HepG2 (cell line): ENCODE data around the gene ICAM5. TPM values are rescaled to one million over a fixed set of nuclear protein-coding genes. Genes with fewer than 3 reads are reported as not detected.
A peak's percentile ranks its signal among the peaks of the same experiment; 100 is the strongest.

Experiments used
- ARID4A ChIP-seq: sonication (generic); formaldehyde crosslinking; IDR thresholded peaks from 2 replicates; pipeline ENCODE4 v1.5.0; 2020; ENCODE audit warnings: mild to moderate bottlenecking, missing genetic modification reagents, borderline replicate concordance
- CENPT ChIP-seq: sonication (generic); formaldehyde crosslinking; IDR thresholded peaks from 2 replicates; pipeline ENCODE4 v1.8.0; 2022; ENCODE audit warnings: low read depth, mild to moderate bottlenecking, moderate library complexity, missing genetic modification reagents
- FOSL2 ChIP-seq: sonication (generic); formaldehyde crosslinking; IDR thresholded peaks from 2 replicates; pipeline ENCODE4 v1.4.0; 2020; ENCODE audit warnings: missing genetic modification reagents
- HDAC1 ChIP-seq: sonication (generic); formaldehyde crosslinking; IDR thresholded peaks from 2 replicates; pipeline ENCODE4 v1.5.1; 2020; ENCODE audit warnings: mild to moderate bottlenecking, missing genetic modification reagents
- HOXA9 ChIP-seq: sonication (generic); formaldehyde crosslinking; IDR thresholded peaks from 2 replicates; pipeline ENCODE4 v1.8.1; 2022; ENCODE audit warnings: missing genetic modification reagents, mild to moderate bottlenecking, moderate library complexity, borderline replicate concordance
- MAZ ChIP-seq, 2 experiments: sonication (generic) in 1 of 2; formaldehyde crosslinking in 1 of 2; IDR thresholded peaks; 2 replicates each; pipeline versions ENCODE4 v1.5.0 to v1.6.1; 2012 to 2020; ENCODE audit warnings: low read depth in 2 of 2, mild to moderate bottlenecking in 2 of 2, borderline replicate concordance in 1 of 2, improper control_type of control experiment in 1 of 2, low read length in 1 of 2, missing genetic modification reagents in 1 of 2, moderate library complexity in 1 of 2
- NBN ChIP-seq: fragments of 450-650 bp; conservative IDR thresholded peaks from 2 replicates; pipeline ENCODE4 v1.6.1; 2017
- NCOA2 ChIP-seq: sonication (generic); formaldehyde crosslinking; IDR thresholded peaks from 2 replicates; pipeline ENCODE4 v1.8.0; 2022; ENCODE audit warnings: inconsistent platforms
- SMAD1 ChIP-seq: sonication (generic); formaldehyde crosslinking; IDR thresholded peaks from 2 replicates; pipeline ENCODE4 v1.4.0; 2020; ENCODE audit warnings: missing genetic modification reagents, low read depth, mild to moderate bottlenecking, borderline replicate concordance
- SNAPC2 ChIP-seq: sonication (generic); formaldehyde crosslinking; IDR thresholded peaks from 2 replicates; pipeline ENCODE4 v1.8.1; 2022; ENCODE audit warnings: mild to moderate bottlenecking, missing genetic modification reagents
- SRSF4 ChIP-seq: fragments of 200-400 bp; formaldehyde crosslinking; IDR thresholded peaks from one replicate; pipeline ENCODE4 v1.6.1; 2018; ENCODE audit warnings: mild to moderate bottlenecking, low read depth, low read length, moderate library complexity; ENCODE audit not compliant: poor library complexity, severe bottlenecking
- STAT5B ChIP-seq: sonication (generic); formaldehyde crosslinking; IDR thresholded peaks from 2 replicates; pipeline ENCODE4 v1.4.0; 2020; ENCODE audit warnings: missing genetic modification reagents
- TCF7L2 ChIP-seq: IDR thresholded peaks from 2 replicates; pipeline ENCODE4 v1.6.1; 2011; ENCODE audit warnings: mild to moderate bottlenecking, low read depth, low read length, moderate library complexity
- ZC3H4 ChIP-seq: sonication (generic); formaldehyde crosslinking; IDR thresholded peaks from 2 replicates; pipeline ENCODE4 v1.4.0; 2020; ENCODE audit warnings: missing genetic modification reagents, borderline replicate concordance
- ZFP36L1 ChIP-seq: sonication (generic); formaldehyde crosslinking; IDR thresholded peaks from 2 replicates; pipeline ENCODE4 v1.8.0; 2022; ENCODE audit warnings: mild to moderate bottlenecking, missing genetic modification reagents, moderate library complexity
- ZFP41 ChIP-seq: sonication (generic); formaldehyde crosslinking; IDR thresholded peaks from 2 replicates; pipeline ENCODE4 v1.4.0; 2020; ENCODE audit warnings: mild to moderate bottlenecking, missing genetic modification reagents, borderline replicate concordance
- ZNF18 ChIP-seq: sonication (generic); formaldehyde crosslinking; IDR thresholded peaks from 2 replicates; pipeline ENCODE4 v1.8.0; 2022; ENCODE audit warnings: mild to moderate bottlenecking, missing genetic modification reagents; ENCODE audit not compliant: insufficient replicate concordance
- ZNF30 ChIP-seq: sonication (generic); formaldehyde crosslinking; IDR thresholded peaks from 2 replicates; pipeline ENCODE4 v1.5.0; 2020; ENCODE audit warnings: mild to moderate bottlenecking, missing genetic modification reagents
- ZNF468 ChIP-seq: sonication (generic); formaldehyde crosslinking; IDR thresholded peaks from 2 replicates; pipeline ENCODE4 v1.8.0; 2022; ENCODE audit warnings: mild to moderate bottlenecking, moderate library complexity, missing genetic modification reagents
- ZSCAN21 ChIP-seq: sonication (generic); formaldehyde crosslinking; IDR thresholded peaks from 2 replicates; pipeline ENCODE4 v1.8.0; 2022; ENCODE audit warnings: mild to moderate bottlenecking, missing genetic modification reagents, moderate library complexity, borderline replicate concordance
- ZXDC ChIP-seq: sonication (generic); formaldehyde crosslinking; IDR thresholded peaks from 2 replicates; pipeline ENCODE4 v1.5.0; 2020; ENCODE audit warnings: mild to moderate bottlenecking, missing genetic modification reagents
- polyA plus RNA-seq, 8 experiments: library from polyadenylated mRNA; depleted of rRNA in 3 of 8; stranded (reverse) in 7 of 8; unstranded in 1 of 8; fragments of >200 nt; fragmentation: Illumina TruSeq in 4 of 8; extraction: Trizol in 4 of 8; gene quantifications; 2 replicates each; pipeline versions ENCODE4 v1.2.1 to v1.2.3, GENCODE V29; 2011 to 2016; ENCODE audit warnings: low read depth in 4 of 8, missing spikeins in 1 of 8, mixed read lengths in 1 of 8; ENCODE audit not compliant: insufficient read depth in 1 of 8
- total RNA-seq, 5 experiments: library from RNA; depleted of rRNA; stranded (reverse); fragments of >200 nt; fragmentation: Illumina TruSeq; extraction: Trizol; gene quantifications; 2 replicates each; pipeline ENCODE4 v1.2.3, GENCODE V29; 2016; ENCODE audit warnings: low read depth in 1 of 5

ICAM5 gene
- total and polyA plus RNA-seq, 2 of the 13 experiments (the other 11 are each of a cell fraction or from before 2014, with no cell fraction given) = 0.46 to 1.6 TPM

- no peak for TF ChIP-seq ZFP41 (CRISPR knock-in tag)
- TF ChIP-seq TCF7L2 = no peak
- no peak for TF ChIP-seq NBN
- TF ChIP-seq MAZ (IDR thresholded peaks at IDR 0.05; ENCODE audit: borderline replicate concordance, low read depth, low read length) = no peak
- TF ChIP-seq MAZ (CRISPR knock-in tag; IDR thresholded peaks at IDR 0.05; ENCODE audit: low read depth) = no peak
- TF ChIP-seq SNAPC2 (CRISPR knock-in tag) = no peak
- peak; percentile 70; the same call in 1 of the 2 replicates for TF ChIP-seq SMAD1 (CRISPR knock-in tag)
- peak; percentile 40; the same call in 1 of the 2 replicates for TF ChIP-seq ARID4A (CRISPR knock-in tag)
- TF ChIP-seq ZNF30 (CRISPR knock-in tag) = no peak
- TF ChIP-seq ZXDC (CRISPR knock-in tag) = no peak
- TF ChIP-seq CENPT (CRISPR knock-in tag) = no peak
- no peak for TF ChIP-seq SRSF4
- TF ChIP-seq ZFP36L1 (CRISPR knock-in tag) = no peak
- TF ChIP-seq ZSCAN21 (CRISPR knock-in tag) = 0 out of 2 replicates have a peak, but pooled peaks have one; percentile 40
- no peak for TF ChIP-seq FOSL2 (CRISPR knock-in tag)
- no peak for TF ChIP-seq ZNF18
- no peak for TF ChIP-seq HOXA9 (CRISPR knock-in tag)
- no peak for TF ChIP-seq STAT5B (CRISPR knock-in tag)
- no peak for TF ChIP-seq ZC3H4 (CRISPR knock-in tag)
- no peak for TF ChIP-seq ZNF468 (CRISPR knock-in tag)
- TF ChIP-seq NCOA2 = no peak
- no peak for TF ChIP-seq HDAC1 (CRISPR knock-in tag)
Observed at GRCh38 chr19:10289167-10289835, 451 bp upstream of the ICAM5 start (continued).
